Measurements from ENCODE around the gene NDUFS7. TPM values are rescaled to one million over a fixed set of nuclear protein-coding genes. Genes with fewer than 3 reads are reported as not detected.

Gene NDUFS7
- total and polyA plus RNA-seq, 10 of the 15 experiments (the other 5 are each of a cell fraction or from before 2014, with no cell fraction given), result 5.1 to 282 (median 92.9) TPM

DNA sequence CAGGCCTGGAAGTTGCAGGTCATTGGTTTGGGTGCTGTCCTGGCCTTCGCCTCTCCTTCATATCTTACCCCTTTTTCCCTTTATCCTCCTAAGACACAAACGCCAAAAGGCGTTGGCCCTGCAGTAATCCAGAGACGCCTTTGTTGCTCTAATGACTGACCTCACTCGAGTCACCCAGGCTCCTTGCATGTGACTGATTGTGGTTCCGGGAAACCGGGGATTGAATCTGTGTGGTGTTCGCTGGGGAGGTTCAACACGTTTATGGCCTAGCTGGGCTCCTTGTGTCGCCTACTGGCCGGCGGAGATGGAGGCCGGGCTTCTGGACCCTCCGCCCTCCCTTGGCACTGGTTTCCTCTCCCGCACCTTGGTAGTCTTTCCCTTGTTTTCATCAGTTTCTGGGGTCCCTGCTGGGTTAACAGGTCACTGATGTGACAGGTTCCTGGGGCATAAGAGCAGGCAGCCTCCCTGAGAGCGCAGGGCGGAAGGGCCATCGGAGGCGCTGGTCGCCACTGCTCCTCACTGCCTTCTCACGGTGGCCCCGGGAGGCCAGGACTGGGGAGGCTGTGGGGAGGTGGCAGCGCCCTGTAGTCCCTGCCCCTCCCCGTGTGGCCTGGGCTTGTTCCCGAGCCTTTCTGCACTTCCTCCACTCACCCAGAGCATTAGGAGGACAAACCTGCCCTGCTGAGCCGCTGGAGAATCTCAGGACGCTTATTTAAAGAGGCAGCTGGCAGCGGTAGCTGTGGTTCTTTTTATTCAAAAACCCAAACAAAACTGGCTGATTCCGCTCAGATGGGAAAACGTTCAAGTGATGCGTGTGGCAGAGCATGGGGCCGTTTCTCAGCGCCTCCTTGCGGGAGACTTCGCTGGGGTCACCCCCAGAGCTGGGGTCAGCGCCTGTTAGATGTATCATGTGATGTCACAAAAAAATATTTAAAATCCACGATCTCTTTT lies 18.1 kb upstream of the NDUFS7 start:
- Histone ChIP-seq H2AFZ (ENCODE audit: control insufficient read depth, low read depth, low read length) (no peak overlapping the region), H3K9me3 (replicated peaks; ENCODE audit: control insufficient read depth, insufficient read depth, low read length) (no peaks in the 10 kb centered on the region), H3K36me3 (ENCODE audit: control insufficient read depth in 2 of 2, insufficient read depth in 2 of 2, low read length in 1 of 2) (no peaks in the 10 kb centered on the region; a peak in 2 of 4 replicates), H4K20me1 (ENCODE audit: control insufficient read depth, insufficient read depth) (no peaks in the 10 kb centered on the region), H3K27me3 (replicated peaks in 1 of 2; ENCODE audit: control insufficient read depth in 2 of 2, insufficient read depth in 2 of 2, low read length in 1 of 2) (no peaks in the 10 kb centered on the region), H3K4me3 (no peak overlapping the region), H3K27ac (ENCODE audit: control insufficient read depth, insufficient read depth) (no peak overlapping the region), H3K9ac (ENCODE audit: control insufficient read depth, insufficient read depth, low read length) (no peak overlapping the region), H3K4me1 (ENCODE audit: control insufficient read depth, insufficient read depth, low read length) (peaks cover 27% of the 10 kb centered on the region), H3K4me2 (ENCODE audit: control insufficient read depth, insufficient read depth) (no peak overlapping the region), H3K79me2 (ENCODE audit: control insufficient read depth, insufficient read depth, low read length) (no peaks in the 10 kb centered on the region; the same call in 1 of the 2 replicates)
- ChIA-PET RAD21 (ENCODE audit: unreplicated experiment) (no interaction called here), CTCF (interaction anchor here (0.6 to 1.9 kb wide), 2 partner anchors 34 to 50 kb away, joined by 3 to 6 read pairs; no protein-coding TSS in a partner anchor), SMC1A (ENCODE audit: uncharacterized antibody, unreplicated experiment) (no interaction called here), POLR2A (interaction anchor here (0.6 kb wide), 1 partner anchor 812 kb away, joined by 3 read pairs; no protein-coding TSS in a partner anchor)
- TF ChIP-seq EED (IDR thresholded peaks at IDR 0.05; ENCODE audit: low read depth) (no peak), BMI1 (IDR thresholded peaks at IDR 0.05; ENCODE audit: borderline replicate concordance) (no peak), NFYB (IDR thresholded peaks at IDR 0.05; ENCODE audit: insufficient read depth, low read depth, low read length) (no peak), BRCA1 (IDR thresholded peaks at IDR 0.05; ENCODE audit: low read depth, low read length) (no peak), SMAD1 (IDR thresholded peaks at IDR 0.05; ENCODE audit: low read depth, partially characterized antibody) (no peak), BHLHE40 (IDR thresholded peaks at IDR 0.05; ENCODE audit: borderline replicate concordance in 1 of 2, low read depth in 2 of 2, low read length in 1 of 2) (no peak), ZBTB40 (IDR thresholded peaks at IDR 0.05; ENCODE audit: borderline replicate concordance) (no peak), NFIC (IDR thresholded peaks at IDR 0.05; ENCODE audit: low read depth, low read length) (no peak), CTCF (IDR thresholded peaks at IDR 0.05 in 2 of 3, conservative IDR thresholded peaks at IDR 0.05 in 1 of 3; ENCODE audit: control insufficient read depth in 2 of 3, extremely low read depth in 1 of 3, insufficient read depth in 1 of 3, low read depth in 3 of 3, low read length in 3 of 3) (no peak), CREB1 (IDR thresholded peaks at IDR 0.05; ENCODE audit: low read depth) (no peak), PML (IDR thresholded peaks at IDR 0.05; ENCODE audit: low read length) (no peak)
- BruUV-seq (replicated peaks), result no TSS peak
- FAIRE-seq, result no peak
- ATAC-seq, result no peak
- DNase-seq (ENCODE audit: low read depth, low spot score), result no peak
- in situ Hi-C loops (cut with MboI) (no loop called here), intact Hi-C loops (cut with micrococcal nuclease; ENCODE audit: unreplicated experiment) (no loop called here)
- WGBS (ENCODE audit: insufficient coverage, insufficient replicate concordance, low lambda C conversion rate, missing lambda C conversion rate), result 90% methylated on average over 37 of the region's 37 CpGs

All from GM12878 (cell line).